NT2/D1 (cell line): Measurements from ENCODE around the gene FAM83D.

Experiments
- SUZ12 ChIP-seq: IDR thresholded peaks from 2 replicates; pipeline ENCODE4 v1.6.1; 2011; ENCODE audit not compliant: insufficient read length, insufficient read depth; ENCODE audit errors: extremely low read depth
- YY1 ChIP-seq: IDR thresholded peaks from 2 replicates; pipeline ENCODE4 v1.6.1; 2011; ENCODE audit not compliant: insufficient read length, insufficient read depth
- ZNF274 ChIP-seq: IDR thresholded peaks from 2 replicates; pipeline ENCODE4 v1.6.1; 2011; ENCODE audit warnings: mild to moderate bottlenecking, low read depth, low read length

DNA sequence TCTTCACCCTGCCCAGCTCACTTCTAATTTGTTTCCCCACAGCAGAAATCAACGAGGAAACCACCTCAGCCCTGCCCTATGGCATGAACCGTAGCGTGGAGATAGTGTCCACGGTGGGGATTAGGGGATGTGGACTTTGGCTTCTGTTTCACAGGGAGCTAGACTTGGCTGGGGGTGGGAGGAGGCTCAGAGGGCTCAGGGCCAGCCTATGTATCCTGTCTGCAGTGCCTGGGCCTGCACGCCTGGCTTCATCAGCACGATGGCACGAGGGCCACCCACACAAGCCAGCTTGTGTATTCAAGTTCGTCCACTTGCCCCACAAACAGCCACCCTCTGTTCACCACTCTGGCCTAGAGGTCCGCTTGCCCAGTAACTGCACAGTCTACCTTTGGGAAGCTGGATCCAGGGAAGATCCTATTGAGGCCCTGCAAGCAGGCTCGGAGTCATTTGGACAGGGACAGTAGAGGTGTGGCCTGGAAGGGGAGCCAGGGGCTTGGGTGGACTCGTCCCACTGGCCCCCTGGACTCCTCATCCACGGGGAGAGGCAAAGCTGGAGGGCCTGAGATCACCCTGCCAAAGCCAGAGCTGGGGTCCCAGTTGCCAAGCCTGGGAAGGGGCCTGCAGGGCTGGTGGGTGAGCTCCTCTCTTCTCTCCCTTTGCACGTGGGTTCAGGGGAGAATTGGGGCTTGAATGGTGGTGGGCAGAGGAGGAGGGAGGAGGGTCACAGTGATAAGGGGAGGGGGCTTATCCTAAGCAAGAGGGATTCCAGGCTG is 38.0 kb upstream of the FAM83D start:
- TF ChIP-seq ZNF274 (no peak), YY1 (no peak), SUZ12 (no peak)
